Central memory CD8-positive, alpha-beta T cell (primary cell): ENCODE measurements around the gene PCGF3.

Source experiments
- ATAC-seq: fragments of 150-1000 bp; cut with Tn5 transposase; replicated peaks from 2 replicates; pipeline ENCODE4 v1.10.0; 2022; ENCODE audit warnings: mild to moderate bottlenecking, moderate FRiP score, moderate number of reproducible peaks; ENCODE audit not compliant: poor library complexity, severe bottlenecking; ENCODE audit errors: extremely low read depth
- DNase-seq, 2 donors: peaks; one replicate each; pipeline ENCODE4 v3.0.0; 2021; ENCODE audit warnings: low spot score in 2 of 2
- H3K27ac Mint-ChIP-seq: one replicate; pipeline ENCODE4 v1.8.0; 2022; ENCODE audit warnings: low read depth, mild to moderate bottlenecking, moderate library complexity, mixed read lengths
- H3K27me3 Mint-ChIP-seq: one replicate; pipeline ENCODE4 v1.8.0; 2022; ENCODE audit warnings: mixed read lengths
- H3K36me3 Mint-ChIP-seq: one replicate; pipeline ENCODE4 v1.8.0; 2022; ENCODE audit warnings: mild to moderate bottlenecking, moderate library complexity, mixed read lengths; ENCODE audit not compliant: insufficient read depth
- H3K4me1 Mint-ChIP-seq: one replicate; pipeline ENCODE4 v1.8.0; 2022; ENCODE audit warnings: mixed read lengths
- H3K4me3 Mint-ChIP-seq: one replicate; pipeline ENCODE4 v1.8.0; 2022; ENCODE audit warnings: mild to moderate bottlenecking, moderate library complexity, mixed read lengths
- H3K9me3 Mint-ChIP-seq: one replicate; pipeline ENCODE4 v1.8.0; 2022; ENCODE audit warnings: mixed read lengths

Gene PCGF3

GRCh38 chr4:705278-706082 lies at the start of gene PCGF3:
TSS of gene PCGF3 (plus strand) at chr4:705832. CDS start at chr4:733681, 27,849 bp downstream.
- Mint-ChIP-seq H3K27me3 (no peaks in the 10 kb centered on the region), H3K27ac (peak within 1 kb of the TSS; percentile 76), H3K36me3 (peaks cover 4% of the 10 kb centered on the region), H3K9me3 (no peaks in the 10 kb centered on the region), H3K4me3 (peak within 1 kb of the TSS; percentile 80), H3K4me1 (peaks cover 25% of the 10 kb centered on the region)
- ATAC-seq (peak; percentile 90), DNase-seq (peak; percentile 89 to 92)

GRCh38 chr4:656436-657337 lies 48.9 kb upstream of the PCGF3 start:
- H3K9me3 Mint-ChIP-seq: no peaks in the 10 kb centered on the region
- ATAC-seq: no peak
- no peak for DNase-seq
- H3K27ac Mint-ChIP-seq: no peak overlapping the region
- no peak overlapping the region for H3K4me3 Mint-ChIP-seq
- H3K27me3 Mint-ChIP-seq: no peaks in the 10 kb centered on the region
- H3K4me1 Mint-ChIP-seq: no peaks in the 10 kb centered on the region
- H3K36me3 Mint-ChIP-seq: no peaks in the 10 kb centered on the region

GRCh38 chr4:657338-657833 lies 48.2 kb upstream of the PCGF3 start:
- no peaks in the 10 kb centered on the region for H3K4me1 Mint-ChIP-seq
- DNase-seq: no peak
- H3K4me3 Mint-ChIP-seq: no peak overlapping the region
- ATAC-seq: no peak
- H3K27ac Mint-ChIP-seq: no peak overlapping the region
- H3K9me3 Mint-ChIP-seq: no peaks in the 10 kb centered on the region
- H3K27me3 Mint-ChIP-seq: no peaks in the 10 kb centered on the region
- no peaks in the 10 kb centered on the region for H3K36me3 Mint-ChIP-seq

GRCh38 chr4:657834-658667 lies 47.6 kb upstream of the PCGF3 start:
- H3K36me3 Mint-ChIP-seq: peaks cover under 1% of the 10 kb centered on the region
- H3K9me3 Mint-ChIP-seq: no peaks in the 10 kb centered on the region
- H3K4me3 Mint-ChIP-seq: no peak overlapping the region
- no peak for DNase-seq
- no peaks in the 10 kb centered on the region for H3K4me1 Mint-ChIP-seq
- ATAC-seq: no peak
- H3K27ac Mint-ChIP-seq: no peak overlapping the region
- H3K27me3 Mint-ChIP-seq: no peaks in the 10 kb centered on the region

- H3K4me3 Mint-ChIP-seq: no peak overlapping the region
- no peak overlapping the region for H3K27ac Mint-ChIP-seq
These were observed 46.7 kb upstream of the PCGF3 start for GRCh38 chr4:658681-659667.

GRCh38 chr4:659851-660250 lies 45.8 kb upstream of the PCGF3 start:
- Mint-ChIP-seq H3K27ac (no peak overlapping the region), H3K27me3 (no peaks in the 10 kb centered on the region), H3K9me3 (no peaks in the 10 kb centered on the region), H3K4me3 (no peak overlapping the region), H3K4me1 (no peaks in the 10 kb centered on the region), H3K36me3 (peaks cover 2% of the 10 kb centered on the region)
- no peak for DNase-seq
- ATAC-seq: no peak

More at GRCh38 chr4:658681-659667, 46.7 kb upstream of the PCGF3 start:
- Mint-ChIP-seq H3K36me3 (peaks cover 2% of the 10 kb centered on the region), H3K27me3 (no peaks in the 10 kb centered on the region), H3K9me3 (no peaks in the 10 kb centered on the region), H3K4me1 (no peaks in the 10 kb centered on the region)
- ATAC-seq (no peak), DNase-seq (no peak)

GRCh38 chr4:660401-660800 lies 45.2 kb upstream of the PCGF3 start:
- Mint-ChIP-seq H3K9me3 (no peaks in the 10 kb centered on the region), H3K27ac (no peak overlapping the region), H3K4me1 (peaks cover 2% of the 10 kb centered on the region), H3K36me3 (peaks cover 2% of the 10 kb centered on the region), H3K27me3 (no peaks in the 10 kb centered on the region), H3K4me3 (no peak overlapping the region)
- ATAC-seq (no peak), DNase-seq (no peak)

GRCh38 chr4:661231-661630 lies 44.4 kb upstream of the PCGF3 start:
- peaks cover 2% of the 10 kb centered on the region for H3K36me3 Mint-ChIP-seq
- no peak overlapping the region for H3K4me3 Mint-ChIP-seq
- peaks cover 5% of the 10 kb centered on the region for H3K4me1 Mint-ChIP-seq
- H3K27ac Mint-ChIP-seq: no peak overlapping the region
- no peaks in the 10 kb centered on the region for H3K9me3 Mint-ChIP-seq
- ATAC-seq: no peak
- no peaks in the 10 kb centered on the region for H3K27me3 Mint-ChIP-seq
- no peak for DNase-seq

- Mint-ChIP-seq H3K4me1 (peaks cover 5% of the 10 kb centered on the region), H3K27me3 (no peaks in the 10 kb centered on the region), H3K4me3 (peak overlapping the region; percentile 80), H3K9me3 (no peaks in the 10 kb centered on the region), H3K27ac (peak overlapping the region; percentile 57), H3K36me3 (peaks cover 2% of the 10 kb centered on the region)
- ATAC-seq (no peak), DNase-seq (no peak)
These were observed 43.5 kb upstream of the PCGF3 start for GRCh38 chr4:661881-662761.

GRCh38 chr4:663046-663437 lies 42.6 kb upstream of the PCGF3 start:
- DNase-seq: no peak
- peak overlapping the region; percentile 57 for H3K27ac Mint-ChIP-seq
- H3K9me3 Mint-ChIP-seq: no peaks in the 10 kb centered on the region
- peak overlapping the region; percentile 80 for H3K4me3 Mint-ChIP-seq
- H3K4me1 Mint-ChIP-seq: peaks cover 5% of the 10 kb centered on the region
- no peak for ATAC-seq
- H3K36me3 Mint-ChIP-seq: peaks cover 2% of the 10 kb centered on the region
- no peaks in the 10 kb centered on the region for H3K27me3 Mint-ChIP-seq
